Measurements from ENCODE around the gene COG3. TPM values are rescaled to one million over a fixed set of nuclear protein-coding genes. Genes with fewer than 3 reads are reported as not detected.

The COG3 gene
- total and polyA plus RNA-seq, 2 of the 13 experiments (the other 11 are each of a cell fraction or from before 2014, with no cell fraction given) = 37.8 to 47.5 TPM

DNA sequence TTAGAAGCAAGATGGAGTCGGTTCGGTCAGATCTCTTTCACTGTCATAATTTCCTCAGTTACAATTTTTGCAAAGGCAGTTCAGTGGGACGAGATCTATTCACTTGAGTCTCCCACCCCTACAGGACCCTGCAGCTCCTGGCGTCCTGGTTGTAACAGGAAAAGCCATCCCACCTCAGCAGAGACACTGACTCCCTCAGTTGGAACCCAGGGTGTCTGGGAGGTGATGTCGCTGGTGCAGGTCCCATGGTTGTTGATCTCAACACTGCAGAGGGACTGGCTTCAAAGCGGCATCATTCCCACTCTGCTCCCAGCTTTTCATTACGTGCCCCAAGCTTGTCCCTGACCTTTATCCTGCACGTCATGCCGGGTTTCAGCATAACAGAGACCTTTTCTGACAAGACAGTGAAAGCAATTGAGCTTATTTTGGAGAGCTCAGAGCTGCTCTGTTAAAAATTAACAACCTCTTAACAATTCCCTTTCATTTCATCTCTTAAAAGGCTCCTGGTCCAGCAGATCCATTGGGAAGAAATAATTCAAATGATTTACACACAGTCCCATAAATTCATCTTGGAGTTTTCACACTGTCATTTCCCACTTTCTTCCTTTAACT lies 17.6 kb upstream of the COG3 start (continued):
- TF ChIP-seq PHF21A (CRISPR knock-in tag; IDR thresholded peaks at IDR 0.05) (peak; percentile 82; the same call in 1 of the 2 replicates), STAG1 (CRISPR knock-in tag; IDR thresholded peaks at IDR 0.05) (peak; percentile 35), GLI4 (CRISPR knock-in tag; IDR thresholded peaks at IDR 0.05; ENCODE audit: borderline replicate concordance) (no peak), ZNF180 (CRISPR knock-in tag; IDR thresholded peaks at IDR 0.05; ENCODE audit: borderline replicate concordance, low read depth) (no peak), POLR2A (IDR thresholded peaks at IDR 0.05; ENCODE audit: insufficient read depth in 1 of 2, low read depth in 2 of 2, low read length in 2 of 2) (peak; percentile 66 to 82; a peak in 3 of 4 replicates), SMC3 (IDR thresholded peaks at IDR 0.05; ENCODE audit: low read length) (no peak), KLF12 (CRISPR knock-in tag; IDR thresholded peaks at IDR 0.05; ENCODE audit: borderline replicate concordance) (no peak), ZNF510 (CRISPR knock-in tag; IDR thresholded peaks at IDR 0.05; ENCODE audit: low read depth) (peak; percentile 53; the same call in 1 of the 2 replicates)
- TF ChIP-seq, protein P1, sequence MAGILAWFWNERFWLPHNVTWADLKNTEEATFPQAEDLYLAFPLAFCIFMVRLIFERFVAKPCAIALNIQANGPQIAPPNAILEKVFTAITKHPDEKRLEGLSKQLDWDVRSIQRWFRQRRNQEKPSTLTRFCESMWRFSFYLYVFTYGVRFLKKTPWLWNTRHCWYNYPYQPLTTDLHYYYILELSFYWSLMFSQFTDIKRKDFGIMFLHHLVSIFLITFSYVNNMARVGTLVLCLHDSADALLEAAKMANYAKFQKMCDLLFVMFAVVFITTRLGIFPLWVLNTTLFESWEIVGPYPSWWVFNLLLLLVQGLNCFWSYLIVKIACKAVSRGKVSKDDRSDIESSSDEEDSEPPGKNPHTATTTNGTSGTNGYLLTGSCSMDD (CRISPR knock-in tag; IDR thresholded peaks at IDR 0.05) = no peak
- TF ChIP-seq, protein P2, sequence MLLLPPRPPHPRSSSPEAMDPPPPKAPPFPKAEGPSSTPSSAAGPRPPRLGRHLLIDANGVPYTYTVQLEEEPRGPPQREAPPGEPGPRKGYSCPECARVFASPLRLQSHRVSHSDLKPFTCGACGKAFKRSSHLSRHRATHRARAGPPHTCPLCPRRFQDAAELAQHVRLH (CRISPR knock-in tag; IDR thresholded peaks at IDR 0.05; ENCODE audit: borderline replicate concordance, low read depth) = no peak; the same call in 1 of the 2 replicates
- TF ChIP-seq, protein P3, sequence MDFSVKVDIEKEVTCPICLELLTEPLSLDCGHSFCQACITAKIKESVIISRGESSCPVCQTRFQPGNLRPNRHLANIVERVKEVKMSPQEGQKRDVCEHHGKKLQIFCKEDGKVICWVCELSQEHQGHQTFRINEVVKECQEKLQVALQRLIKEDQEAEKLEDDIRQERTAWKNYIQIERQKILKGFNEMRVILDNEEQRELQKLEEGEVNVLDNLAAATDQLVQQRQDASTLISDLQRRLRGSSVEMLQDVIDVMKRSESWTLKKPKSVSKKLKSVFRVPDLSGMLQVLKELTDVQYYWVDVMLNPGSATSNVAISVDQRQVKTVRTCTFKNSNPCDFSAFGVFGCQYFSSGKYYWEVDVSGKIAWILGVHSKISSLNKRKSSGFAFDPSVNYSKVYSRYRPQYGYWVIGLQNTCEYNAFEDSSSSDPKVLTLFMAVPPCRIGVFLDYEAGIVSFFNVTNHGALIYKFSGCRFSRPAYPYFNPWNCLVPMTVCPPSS (IDR thresholded peaks at IDR 0.05) = no peak
- TF ChIP-seq, protein P4, sequence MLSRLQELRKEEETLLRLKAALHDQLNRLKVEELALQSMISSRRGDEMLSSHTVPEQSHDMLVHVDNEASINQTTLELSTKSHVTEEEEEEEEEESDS (CRISPR knock-in tag; IDR thresholded peaks at IDR 0.05; ENCODE audit: borderline replicate concordance) = no peak
- TF ChIP-seq, protein P5, sequence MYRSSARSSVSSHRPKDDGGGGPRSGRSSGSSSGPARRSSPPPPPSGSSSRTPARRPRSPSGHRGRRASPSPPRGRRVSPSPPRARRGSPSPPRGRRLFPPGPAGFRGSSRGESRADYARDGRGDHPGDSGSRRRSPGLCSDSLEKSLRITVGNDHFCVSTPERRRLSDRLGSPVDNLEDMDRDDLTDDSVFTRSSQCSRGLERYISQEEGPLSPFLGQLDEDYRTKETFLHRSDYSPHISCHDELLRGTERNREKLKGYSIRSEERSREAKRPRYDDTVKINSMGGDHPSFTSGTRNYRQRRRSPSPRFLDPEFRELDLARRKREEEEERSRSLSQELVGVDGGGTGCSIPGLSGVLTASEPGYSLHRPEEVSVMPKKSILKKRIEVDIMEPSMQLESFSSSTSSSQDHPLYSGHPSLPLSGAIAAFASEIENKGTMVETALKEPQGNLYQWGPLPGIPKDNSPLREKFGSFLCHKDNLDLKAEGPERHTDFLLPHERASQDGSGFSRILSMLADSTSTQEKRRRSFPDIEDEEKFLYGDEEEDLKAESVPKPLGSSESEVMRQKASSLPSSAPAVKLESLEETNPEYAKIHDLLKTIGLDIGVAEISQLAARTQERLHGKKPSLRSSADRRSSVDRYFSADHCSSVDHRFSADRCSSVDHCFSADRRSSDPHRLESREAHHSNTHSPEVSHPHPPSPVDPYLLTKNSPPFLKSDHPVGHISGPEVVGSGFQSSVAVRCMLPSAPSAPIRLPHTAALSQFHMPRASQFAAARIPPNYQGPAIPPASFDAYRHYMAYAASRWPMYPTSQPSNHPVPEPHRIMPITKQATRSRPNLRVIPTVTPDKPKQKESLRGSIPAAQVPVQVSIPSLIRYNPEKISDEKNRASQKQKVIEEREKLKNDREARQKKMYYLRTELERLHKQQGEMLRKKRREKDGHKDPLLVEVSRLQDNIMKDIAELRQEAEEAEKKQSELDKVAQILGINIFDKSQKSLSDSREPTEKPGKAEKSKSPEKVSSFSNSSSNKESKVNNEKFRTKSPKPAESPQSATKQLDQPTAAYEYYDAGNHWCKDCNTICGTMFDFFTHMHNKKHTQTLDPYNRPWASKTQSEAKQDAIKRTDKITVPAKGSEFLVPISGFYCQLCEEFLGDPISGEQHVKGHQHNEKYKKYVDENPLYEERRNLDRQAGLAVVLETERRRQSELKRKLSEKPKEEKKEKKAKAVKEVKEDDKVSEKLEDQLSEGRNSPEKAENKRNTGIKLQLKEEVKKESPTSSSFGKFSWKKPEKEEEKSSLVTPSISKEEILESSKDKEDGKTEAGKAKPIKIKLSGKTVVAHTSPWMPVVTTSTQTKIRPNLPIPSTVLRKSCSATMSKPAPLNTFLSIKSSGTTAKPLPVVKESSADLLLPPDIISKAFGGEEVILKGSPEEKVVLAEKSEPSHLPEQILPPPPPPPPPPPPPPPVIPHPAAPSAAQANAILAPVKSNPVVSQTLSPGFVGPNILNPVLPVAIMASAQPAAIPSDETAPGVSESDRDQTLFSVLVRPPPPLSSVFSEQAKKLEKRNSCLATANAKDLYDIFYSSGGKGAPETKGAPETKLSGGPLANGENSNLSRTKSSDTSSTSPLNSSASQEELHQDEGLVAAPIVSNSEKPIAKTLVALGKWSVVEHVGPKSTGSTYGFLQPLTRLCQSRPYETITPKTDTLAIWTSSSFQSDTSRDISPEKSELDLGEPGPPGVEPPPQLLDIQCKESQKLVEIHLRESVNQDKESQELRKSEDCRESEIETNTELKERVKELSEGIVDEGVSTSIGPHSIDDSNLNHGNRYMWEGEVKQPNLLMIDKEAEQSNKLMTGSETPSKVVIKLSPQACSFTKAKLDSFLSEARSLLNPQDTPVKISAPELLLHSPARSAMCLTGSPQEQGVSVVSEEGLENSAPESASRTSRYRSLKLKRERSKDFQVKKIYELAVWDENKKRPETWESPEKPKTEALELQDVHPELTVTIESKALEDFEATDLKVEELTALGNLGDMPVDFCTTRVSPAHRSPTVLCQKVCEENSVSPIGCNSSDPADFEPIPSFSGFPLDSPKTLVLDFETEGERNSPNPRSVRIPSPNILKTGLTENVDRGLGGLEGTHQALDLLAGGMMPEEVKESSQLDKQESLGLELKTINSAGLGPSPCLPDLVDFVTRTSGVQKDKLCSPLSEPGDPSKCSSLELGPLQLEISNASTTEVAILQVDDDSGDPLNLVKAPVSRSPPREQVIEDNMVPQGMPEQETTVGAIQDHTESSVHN (CRISPR knock-in tag; IDR thresholded peaks at IDR 0.05) = no peak
